NB4 (cell line): ENCODE data around the gene FNBP1L.

Experiments
- DNase-seq: peaks from one replicate; pipeline ENCODE4 v3.0.0; 2010; ENCODE audit warnings: low read depth
- H3K4me3 ChIP-seq: one replicate; pipeline ENCODE4 v1.5.1; 2011; ENCODE audit warnings: mild to moderate bottlenecking, low read depth, low read length, moderate library complexity
- CTCF ChIP-seq: IDR thresholded peaks from one replicate; pipeline ENCODE4 v1.5.1; 2012; ENCODE audit warnings: low read depth, low read length
- MAX ChIP-seq: IDR thresholded peaks from 2 replicates; pipeline ENCODE4 v1.6.1; 2011; ENCODE audit warnings: low read depth, low read length
- MYC ChIP-seq: IDR thresholded peaks from 2 replicates; pipeline ENCODE4 v1.6.1; 2011; ENCODE audit warnings: low read depth, low read length
- POLR2A ChIP-seq: IDR thresholded peaks from 2 replicates; pipeline ENCODE4 v1.6.1; 2011; ENCODE audit warnings: mild to moderate bottlenecking; ENCODE audit not compliant: insufficient read length; ENCODE audit errors: extremely low read depth

The FNBP1L gene

GRCh38 chr1:93521618-93522017, 73.7 kb downstream of the FNBP1L start:
- H3K4me3 ChIP-seq, result no peak overlapping the region
- TF ChIP-seq MAX (no peak), CTCF (no peak), POLR2A (no peak), MYC (no peak)
- no peak for DNase-seq

DNA sequence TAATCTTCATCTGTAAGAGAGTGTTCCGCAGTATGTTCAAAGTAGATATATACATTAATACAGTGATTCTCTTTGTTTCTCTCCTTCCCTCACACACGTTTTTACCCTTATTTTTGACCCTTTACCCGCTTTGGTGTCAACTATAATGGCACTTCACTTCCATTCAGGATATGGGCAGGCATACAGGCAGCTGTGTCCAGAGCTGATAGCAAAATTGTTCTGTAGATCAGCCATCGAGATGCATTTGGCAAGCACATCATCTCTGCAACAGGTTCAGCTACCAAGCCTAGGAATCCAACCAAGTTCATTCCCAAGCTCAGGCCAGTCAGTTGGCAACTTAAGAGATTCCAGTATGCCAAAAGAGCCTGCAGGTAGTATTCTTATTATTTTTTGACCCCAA, 74.8 kb downstream of the FNBP1L start:
- DNase-seq, result no peak
- H3K4me3 ChIP-seq, result no peak overlapping the region
- TF ChIP-seq MAX (no peak), POLR2A (no peak), MYC (no peak), CTCF (no peak)

DNA sequence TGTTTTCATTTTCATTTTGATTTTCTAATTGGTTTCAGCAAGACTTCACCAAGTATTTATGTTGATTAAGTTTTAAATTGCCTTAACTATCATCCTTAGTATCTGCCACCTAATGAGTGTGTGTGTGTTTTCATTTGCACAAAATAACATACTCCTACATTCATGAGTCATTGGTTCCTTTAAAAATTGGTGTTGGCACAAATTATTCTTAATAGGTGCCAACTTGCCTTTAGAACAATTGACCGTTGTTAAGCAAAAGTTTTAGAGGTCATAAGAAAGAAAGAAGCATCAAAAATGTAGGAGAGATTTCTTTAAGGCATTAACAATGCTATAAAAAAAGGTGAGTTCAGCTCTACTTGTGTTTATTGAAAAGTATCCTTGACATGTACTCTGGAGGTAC, 77.5 kb downstream of the FNBP1L start:
- no peak overlapping the region for H3K4me3 ChIP-seq
- TF ChIP-seq POLR2A, result no peak
- no peak for TF ChIP-seq MYC

DNA sequence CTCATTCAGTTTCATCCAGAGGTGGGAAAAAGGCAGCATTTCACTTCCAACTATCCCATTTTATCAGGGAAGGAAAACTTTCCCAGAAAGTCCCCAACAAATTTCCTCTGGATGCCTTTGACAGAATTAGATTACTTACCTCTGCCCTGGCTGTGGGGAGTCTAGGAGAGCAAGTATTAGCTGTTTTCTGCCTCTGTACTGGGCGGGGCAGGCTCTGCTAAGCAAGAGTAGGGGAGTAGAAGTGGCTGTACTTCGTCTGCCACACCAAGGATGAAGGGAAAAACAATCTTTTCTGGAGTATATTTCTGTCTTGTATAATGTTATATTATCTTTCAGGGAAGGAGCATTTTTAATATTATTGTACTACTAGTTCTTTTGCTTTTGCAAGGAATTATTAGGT, 78.5 kb downstream of the FNBP1L start:
- no peak for DNase-seq
- no peak overlapping the region for H3K4me3 ChIP-seq
- TF ChIP-seq CTCF (no peak), MAX (no peak), MYC (no peak), POLR2A (no peak)

More for the DNA sequence above, 77.5 kb downstream of the FNBP1L start:
- no peak for DNase-seq

- peak; percentile 35 for DNase-seq
Observed at GRCh38 chr1:93528412-93528811, 80.5 kb downstream of the FNBP1L start.

GRCh38 chr1:93531193-93531592, 83.3 kb downstream of the FNBP1L start:
- DNase-seq, result no peak

More at GRCh38 chr1:93528412-93528811, 80.5 kb downstream of the FNBP1L start:
- TF ChIP-seq MYC (no peak), CTCF (no peak)
- H3K4me3 ChIP-seq, result no peak overlapping the region

More at GRCh38 chr1:93531193-93531592, 83.3 kb downstream of the FNBP1L start:
- TF ChIP-seq POLR2A, result no peak
- TF ChIP-seq CTCF, result no peak
- no peak for TF ChIP-seq MAX
- TF ChIP-seq MYC, result no peak
- no peak overlapping the region for H3K4me3 ChIP-seq
